Activated CD4-positive, alpha-beta T cell treated with anti-CD3 and anti-CD28 coated beads for 36 hours (primary cell): ENCODE measurements around the gene ENO3. TPM values are rescaled to one million over a fixed set of nuclear protein-coding genes. Genes with fewer than 3 reads are reported as not detected.

ENCODE experiments used
- ATAC-seq: fragments of 200-7000 bp; cut with Tn5 transposase; one replicate; pipeline ENCODE4 v1.10.0; 2021; ENCODE audit warnings: mild to moderate bottlenecking, moderate library complexity
- CTCF ChIA-PET: fragments of 350-600 bp; sonication (Branson Sonifier 250); formaldehyde crosslinking; loops from one replicate; lab custom pipeline; 2021; ENCODE audit warnings: antibody characterized with exemption; lab: Charles Lee
- POLR2A ChIA-PET: fragments of 350-600 bp; sonication (Branson Sonifier 250); formaldehyde crosslinking; loops from one replicate; lab custom pipeline; 2021; ENCODE audit warnings: antibody characterized with exemption, inconsistent platforms; lab: Charles Lee
- DNase-seq: peaks from one replicate; pipeline ENCODE4 v3.0.0-alpha.2; 2020
- H3K27ac Mint-ChIP-seq: one replicate; pipeline ENCODE4 v1.8.0; 2021; ENCODE audit warnings: mixed read lengths
- H3K27me3 Mint-ChIP-seq: one replicate; pipeline ENCODE4 v1.8.0; 2021; ENCODE audit warnings: mixed read lengths
- H3K36me3 Mint-ChIP-seq: one replicate; pipeline ENCODE4 v1.8.0; 2021; ENCODE audit warnings: low read depth, mixed read lengths
- H3K4me1 Mint-ChIP-seq: one replicate; pipeline ENCODE4 v1.8.0; 2021; ENCODE audit warnings: mixed read lengths
- H3K4me3 Mint-ChIP-seq: one replicate; pipeline ENCODE4 v1.8.0; 2021; ENCODE audit warnings: mild to moderate bottlenecking, moderate library complexity, mixed read lengths
- H3K9me3 Mint-ChIP-seq: one replicate; pipeline ENCODE4 v1.8.0; 2021; ENCODE audit warnings: low read depth, mixed read lengths
- intact Hi-C, 2 experiments: fragments of 100-400 bp; cut with DNase I in 1 of 2; cut with micrococcal nuclease in 1 of 2; formaldehyde crosslinking; loops; one replicate each; pipeline versions ENCODE4 v1.14.2 to v1.15.1; 2022 to 2024; cut with DNase I, micrococcal nuclease
- total RNA-seq, 2 experiments: library from RNA; stranded (reverse); gene quantifications; one replicate each; pipeline ENCODE4 v1.2.3, GENCODE V29; 2021

Gene ENO3
- total RNA-seq, 2 experiments from 2014 or later = 32.0 to 32.9 TPM

GRCh38 chr17:4960279-4960922, 9.5 kb downstream of the ENO3 start:
- POLR2A ChIA-PET = no interaction called here
- ATAC-seq (no peak), DNase-seq (no peak)
- CTCF ChIA-PET = interaction anchor here (1.3 kb wide), 1 partner anchor 26 kb away, joined by 3 read pairs; no protein-coding TSS in a partner anchor
- Mint-ChIP-seq H3K27ac (no peak overlapping the region), H3K9me3 (peaks cover 3% of the 10 kb centered on the region), H3K4me1 (peaks cover 11% of the 10 kb centered on the region), H3K36me3 (peaks cover 29% of the 10 kb centered on the region), H3K27me3 (no peaks in the 10 kb centered on the region), H3K4me3 (no peak overlapping the region)
- intact Hi-C loops = no loop called here

- H3K4me3 Mint-ChIP-seq = peak overlapping the region; percentile 36
- H3K27me3 Mint-ChIP-seq = no peaks in the 10 kb centered on the region
- ATAC-seq = no peak
- peak overlapping the region; percentile 47 for H3K27ac Mint-ChIP-seq
- ChIA-PET CTCF (interaction anchor here (0.6 to 1.7 kb wide), 3 partner anchors 11 to 316 kb away, joined by 3 to 4 read pairs (median 4); no protein-coding TSS in a partner anchor), POLR2A (interaction anchor here (1.1 to 6.0 kb wide), 2 partner anchors 18 to 26 kb away, joined by 4 to 80 read pairs; partner anchors contain the start of genes ENO3, PFN1, RNF167 and SLC25A11)
- peaks cover 4% of the 10 kb centered on the region for H3K9me3 Mint-ChIP-seq
- peaks cover 28% of the 10 kb centered on the region for H3K36me3 Mint-ChIP-seq
- intact Hi-C loops = loop anchor here (5.0 kb wide), 3 partner anchors 67 to 227 kb away; partner anchors contain the start of genes ZFP3 (in 1 of the 2) and ZNF594 (in 1 of the 2)
- DNase-seq = no peak
- peaks cover 31% of the 10 kb centered on the region for H3K4me1 Mint-ChIP-seq
Observed at GRCh38 chr17:4965311-4965986, 14.5 kb downstream of the ENO3 start.

GRCh38 chr17:4966844-4967538, 16.1 kb downstream of the ENO3 start:
- H3K27me3 Mint-ChIP-seq = no peaks in the 10 kb centered on the region
- H3K4me3 Mint-ChIP-seq = no peak overlapping the region
- DNase-seq (peak; percentile 95), ATAC-seq (peak; percentile 80)
- peaks cover 40% of the 10 kb centered on the region for H3K4me1 Mint-ChIP-seq
- no peak overlapping the region for H3K27ac Mint-ChIP-seq
- H3K9me3 Mint-ChIP-seq = peaks cover 4% of the 10 kb centered on the region
- intact Hi-C loops = loop anchor here (1.0 to 5.0 kb wide), 16 partner anchors 14 to 520 kb away; partner anchors contain the start of genes CHRNE (in 2 of the 2), RNF167 (in 2 of the 2), SLC25A11 (in 2 of the 2) and ARRB2 (in 1 of the 2)
- ChIA-PET CTCF (interaction anchor here (0.6 to 1.6 kb wide), 18 partner anchors 9 to 255 kb away, joined by 3 to 13 read pairs (median 3); partner anchors contain the start of genes CHRNE, ENO3, GP1BA and INCA1), POLR2A (interaction anchor here (0.8 to 6.0 kb wide), 6 partner anchors 8 to 258 kb away, joined by 3 to 80 read pairs (median 4); partner anchors contain the start of genes ENO3, PFN1, RNF167 and SLC25A11)
- peaks cover 37% of the 10 kb centered on the region for H3K36me3 Mint-ChIP-seq

- ATAC-seq (peak; percentile 54), DNase-seq (peak; percentile 96)
- peaks cover 4% of the 10 kb centered on the region for H3K9me3 Mint-ChIP-seq
- H3K4me3 Mint-ChIP-seq = no peak within 1 kb of the TSS
- no peak within 1 kb of the TSS for H3K27ac Mint-ChIP-seq
- CTCF ChIA-PET = interaction anchor here (0.6 to 1.6 kb wide), 17 partner anchors 12 to 303 kb away, joined by 3 to 13 read pairs (median 4); partner anchors contain the start of genes ENO3, GP1BA, INCA1 and KIF1C
- H3K36me3 Mint-ChIP-seq = peaks cover 42% of the 10 kb centered on the region
- H3K4me1 Mint-ChIP-seq = peaks cover 40% of the 10 kb centered on the region
- intact Hi-C loops = loop anchor here (1.0 to 5.0 kb wide), 17 partner anchors 13 to 825 kb away; partner anchors contain the start of genes CHRNE (in 2 of the 2), RNF167 (in 2 of the 2), SLC25A11 (in 2 of the 2) and ARRB2 (in 1 of the 2)
- no peaks in the 10 kb centered on the region for H3K27me3 Mint-ChIP-seq
- POLR2A ChIA-PET = interaction anchor here (0.5 to 6.0 kb wide), 8 partner anchors 8 to 316 kb away, joined by 3 to 80 read pairs (median 4); partner anchors contain the start of genes ENO3, INCA1, PFN1 and RNF167
Observed at GRCh38 chr17:4967539-4968485, 16.9 kb downstream of the ENO3 start, which contains the start of gene SPAG7. SPAG7 (minus strand) TSS chr17:4967817; CDS start chr17:4967804, 13 bp downstream.

GRCh38 chr17:4968486-4969046, 17.6 kb downstream of the ENO3 start:
- Mint-ChIP-seq H3K4me3 (no peak overlapping the region), H3K27ac (no peak overlapping the region), H3K36me3 (peaks cover 48% of the 10 kb centered on the region), H3K27me3 (no peaks in the 10 kb centered on the region), H3K4me1 (peaks cover 40% of the 10 kb centered on the region), H3K9me3 (peaks cover 4% of the 10 kb centered on the region)
- DNase-seq = peak; percentile 68
- intact Hi-C loops = loop anchor here (1.0 to 5.0 kb wide), 8 partner anchors 19 to 825 kb away; partner anchors contain the start of genes CAMTA2 (in 1 of the 2), CYB5D2 (in 1 of the 2), ZFP3 (in 1 of the 2) and ZNF594 (in 1 of the 2)
- ChIA-PET POLR2A (interaction anchor here (0.5 to 6.0 kb wide), 4 partner anchors 21 to 315 kb away, joined by 3 to 80 read pairs (median 11); partner anchors contain the start of genes ENO3, INCA1, PFN1 and RNF167), CTCF (interaction anchor here (0.6 to 3.1 kb wide), 7 partner anchors 12 to 302 kb away, joined by 3 to 21 read pairs (median 4); partner anchors contain the start of genes GLTPD2, INCA1, KIF1C and RNF167)
- no peak for ATAC-seq

GRCh38 chr17:4969047-4969550, 18.2 kb downstream of the ENO3 start:
- CTCF ChIA-PET = interaction anchor here (0.8 to 3.1 kb wide), 7 partner anchors 11 to 180 kb away, joined by 3 to 21 read pairs (median 4); partner anchors contain the start of genes GLTPD2, INCA1, KIF1C and RNF167
- H3K36me3 Mint-ChIP-seq = peaks cover 50% of the 10 kb centered on the region
- H3K27me3 Mint-ChIP-seq = no peaks in the 10 kb centered on the region
- no peak overlapping the region for H3K4me3 Mint-ChIP-seq
- H3K9me3 Mint-ChIP-seq = peaks cover 4% of the 10 kb centered on the region
- POLR2A ChIA-PET = interaction anchor here (1.3 to 6.0 kb wide), 3 partner anchors 16 to 29 kb away, joined by 3 to 80 read pairs (median 6); partner anchors contain the start of genes ENO3, PFN1, RNF167 and SLC25A11
- DNase-seq (peak; percentile 74), ATAC-seq (peak; percentile 27)
- H3K27ac Mint-ChIP-seq = no peak overlapping the region
- intact Hi-C loops = loop anchor here (1.0 to 5.0 kb wide), 7 partner anchors 18 to 223 kb away; partner anchors contain the start of genes CAMTA2 (in 1 of the 2), ZFP3 (in 1 of the 2) and ZNF594 (in 1 of the 2)
- peaks cover 40% of the 10 kb centered on the region for H3K4me1 Mint-ChIP-seq

- POLR2A ChIA-PET = interaction anchor here (1.3 to 6.0 kb wide), 4 partner anchors 11 to 30 kb away, joined by 3 to 80 read pairs (median 4); partner anchors contain the start of genes ENO3, PFN1, RNF167 and SLC25A11
Observed at GRCh38 chr17:4969551-4970173, 18.7 kb downstream of the ENO3 start.

GRCh38 chr17:4970273-4970672, 19.4 kb downstream of the ENO3 start:
- intact Hi-C loops = no loop called here
- POLR2A ChIA-PET = interaction anchor here (1.3 to 6.0 kb wide), 4 partner anchors 10 to 30 kb away, joined by 3 to 80 read pairs (median 4); partner anchors contain the start of genes ENO3, PFN1, RNF167 and SLC25A11
- Mint-ChIP-seq H3K36me3 (peaks cover 48% of the 10 kb centered on the region), H3K4me3 (no peak overlapping the region), H3K27me3 (no peaks in the 10 kb centered on the region), H3K9me3 (peaks cover 2% of the 10 kb centered on the region), H3K4me1 (peaks cover 38% of the 10 kb centered on the region), H3K27ac (no peak overlapping the region)
- no peak for DNase-seq
- ATAC-seq = no peak
- CTCF ChIA-PET = interaction anchor here (0.7 to 3.1 kb wide), 6 partner anchors 10 to 86 kb away, joined by 3 to 21 read pairs (median 4); partner anchors contain the start of gene CHRNE

More at GRCh38 chr17:4969551-4970173, 18.7 kb downstream of the ENO3 start:
- Mint-ChIP-seq H3K36me3 (peaks cover 52% of the 10 kb centered on the region), H3K27me3 (no peaks in the 10 kb centered on the region), H3K9me3 (peaks cover 4% of the 10 kb centered on the region), H3K4me3 (no peak overlapping the region), H3K4me1 (peaks cover 40% of the 10 kb centered on the region), H3K27ac (no peak overlapping the region)
- CTCF ChIA-PET = interaction anchor here (0.7 to 3.1 kb wide), 10 partner anchors 11 to 181 kb away, joined by 3 to 21 read pairs (median 4); partner anchors contain the start of genes CHRNE, GLTPD2, INCA1 and KIF1C
- intact Hi-C loops = loop anchor here (1.0 to 5.0 kb wide), 7 partner anchors 18 to 223 kb away; partner anchors contain the start of genes CAMTA2 (in 1 of the 2), ZFP3 (in 1 of the 2) and ZNF594 (in 1 of the 2)
- ATAC-seq = peak; percentile 7
- DNase-seq = peak; percentile 78
